ENCODE measurements around the gene FADS2. TPM values are rescaled to one million over a fixed set of nuclear protein-coding genes. Genes with fewer than 3 reads are reported as not detected.

FADS2 gene
- total and polyA plus RNA-seq, 9 of the 15 experiments (the other 6 are each of a cell fraction or from before 2014, with no cell fraction given) = 2.9 to 42.8 (median 16.2) TPM

GRCh38 chr11:61871158-61871597 lies 43.1 kb downstream of the FADS2 start:
- FAIRE-seq = peak; percentile 86
- Histone ChIP-seq H3K9me1 (ENCODE audit: control insufficient read depth, insufficient read depth, low read length) (no peaks in the 10 kb centered on the region), H4K20me1 (replicated peaks; ENCODE audit: control insufficient read depth, insufficient read depth, low read length) (no peaks in the 10 kb centered on the region), H3K36me3 (ENCODE audit: control insufficient read depth, insufficient read depth, low read length) (peaks cover 3% of the 10 kb centered on the region; the same call in 1 of the 3 replicates), H3K9ac (ENCODE audit: insufficient read depth in 1 of 2, low read depth in 2 of 2, low read length in 2 of 2) (peak overlapping the region; percentile 65 to 83; a peak in 3 of 4 replicates), H3K4me2 (ENCODE audit: insufficient read depth, low read length) (peak overlapping the region; percentile 74), H3K4me1 (replicated peaks in 1 of 2; ENCODE audit: control insufficient read depth in 2 of 2, insufficient read depth in 2 of 2, low read length in 2 of 2) (peaks cover 43 to 76% of the 10 kb centered on the region in 2 experiments), H3K27ac (ENCODE audit: extremely low read depth, low read depth, low read length) (peak overlapping the region; percentile 85), H2AFZ (ENCODE audit: low read depth, low read length) (peak overlapping the region; percentile 89), H3K9me3 (replicated peaks; ENCODE audit: control insufficient read depth, insufficient read depth, low read depth, low read length) (no peaks in the 10 kb centered on the region), H3K4me3 (no peak overlapping the region), H3K79me2 (ENCODE audit: control insufficient read depth, insufficient read depth, low read length) (0 out of 3 replicates have a peak, but pooled peaks cover 3% of the 10 kb centered on the region), H3K27me3 (ENCODE audit: control insufficient read depth in 2 of 2, insufficient read depth in 2 of 2, low read length in 2 of 2) (no peaks in the 10 kb centered on the region)
- peak; percentile 94 for ATAC-seq
- BruUV-seq (replicated peaks) = no TSS peak
- peak; percentile 88 to 93 (median 90) for DNase-seq (ENCODE audit: extremely low read depth in 1 of 4, low spot score in 3 of 4)
- intact Hi-C loops (cut with micrococcal nuclease) = loop anchor here (1.0 to 2.0 kb wide), 6 partner anchors 26 to 236 kb away; no protein-coding TSS in a partner anchor
- CTCF ChIA-PET (ENCODE audit: low intra/inter-chr PET ratio) = interaction anchor here (0.6 to 1.5 kb wide), 3 partner anchors 77 to 236 kb away, joined by 3 to 13 read pairs (median 7); no protein-coding TSS in a partner anchor
- POLR2A ChIA-PET = interaction anchor here (0.6 to 2.5 kb wide), 11 partner anchors 9 to 99 kb away, joined by 3 to 21 read pairs (median 4); partner anchors contain the start of genes BEST1, FADS1, FEN1 and TMEM258
- WGBS (ENCODE audit: insufficient coverage, low coverage, missing lambda C conversion rate) = 5% methylated on average over 24 of the region's 24 CpGs
- in situ Hi-C loops (cut with MboI) = no loop called here
- no peak for TF ChIP-seq HDAC2 (IDR thresholded peaks at IDR 0.05)
- no peak for TF ChIP-seq ZNF174 (CRISPR knock-in tag; IDR thresholded peaks at IDR 0.05)
- TF ChIP-seq FOXM1 (IDR thresholded peaks at IDR 0.05; ENCODE audit: low read depth) = no peak
- TF ChIP-seq FOXM1 (CRISPR knock-in tag; IDR thresholded peaks at IDR 0.05; ENCODE audit: low read depth) = no peak
- TF ChIP-seq ESRRB (CRISPR knock-in tag; IDR thresholded peaks at IDR 0.05; ENCODE audit: borderline replicate concordance) = no peak
- TF ChIP-seq ZBTB43 (CRISPR knock-in tag; IDR thresholded peaks at IDR 0.05) = no peak
- no peak for TF ChIP-seq SRSF1 (IDR thresholded peaks at IDR 0.05; ENCODE audit: low read depth, low read length)
- TF ChIP-seq BACH1 (tag; IDR thresholded peaks at IDR 0.05) = no peak
- TF ChIP-seq, protein P1, sequence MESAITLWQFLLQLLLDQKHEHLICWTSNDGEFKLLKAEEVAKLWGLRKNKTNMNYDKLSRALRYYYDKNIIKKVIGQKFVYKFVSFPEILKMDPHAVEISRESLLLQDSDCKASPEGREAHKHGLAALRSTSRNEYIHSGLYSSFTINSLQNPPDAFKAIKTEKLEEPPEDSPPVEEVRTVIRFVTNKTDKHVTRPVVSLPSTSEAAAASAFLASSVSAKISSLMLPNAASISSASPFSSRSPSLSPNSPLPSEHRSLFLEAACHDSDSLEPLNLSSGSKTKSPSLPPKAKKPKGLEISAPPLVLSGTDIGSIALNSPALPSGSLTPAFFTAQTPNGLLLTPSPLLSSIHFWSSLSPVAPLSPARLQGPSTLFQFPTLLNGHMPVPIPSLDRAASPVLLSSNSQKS (CRISPR knock-in tag; IDR thresholded peaks at IDR 0.05) = no peak
- no peak for TF ChIP-seq HDGF (IDR thresholded peaks at IDR 0.05)
- TF ChIP-seq WHSC1 (IDR thresholded peaks at IDR 0.05; ENCODE audit: low read length) = no peak
- TF ChIP-seq HCFC1 (IDR thresholded peaks at IDR 0.05; ENCODE audit: low read depth, low read length) = peak; percentile 45; the same call in 1 of the 2 replicates
- no peak for TF ChIP-seq CREB5 (CRISPR knock-in tag; IDR thresholded peaks at IDR 0.05)
- no peak for TF ChIP-seq ZNF444 (CRISPR knock-in tag; IDR thresholded peaks at IDR 0.05)
- TF ChIP-seq XRCC4 (IDR thresholded peaks at IDR 0.05; ENCODE audit: extremely low read depth, insufficient read depth, insufficient read length) = no peak
- TF ChIP-seq ZNF41 (CRISPR knock-in tag; conservative IDR thresholded peaks at IDR 0.05) = no peak
- no peak for TF ChIP-seq SMARCB1 (IDR thresholded peaks at IDR 0.05; ENCODE audit: insufficient read length, low read depth)
- no peak for TF ChIP-seq DNMT1 (IDR thresholded peaks at IDR 0.05)
- no peak for TF ChIP-seq LARP7 (IDR thresholded peaks at IDR 0.05)
- TF ChIP-seq, protein P2, sequence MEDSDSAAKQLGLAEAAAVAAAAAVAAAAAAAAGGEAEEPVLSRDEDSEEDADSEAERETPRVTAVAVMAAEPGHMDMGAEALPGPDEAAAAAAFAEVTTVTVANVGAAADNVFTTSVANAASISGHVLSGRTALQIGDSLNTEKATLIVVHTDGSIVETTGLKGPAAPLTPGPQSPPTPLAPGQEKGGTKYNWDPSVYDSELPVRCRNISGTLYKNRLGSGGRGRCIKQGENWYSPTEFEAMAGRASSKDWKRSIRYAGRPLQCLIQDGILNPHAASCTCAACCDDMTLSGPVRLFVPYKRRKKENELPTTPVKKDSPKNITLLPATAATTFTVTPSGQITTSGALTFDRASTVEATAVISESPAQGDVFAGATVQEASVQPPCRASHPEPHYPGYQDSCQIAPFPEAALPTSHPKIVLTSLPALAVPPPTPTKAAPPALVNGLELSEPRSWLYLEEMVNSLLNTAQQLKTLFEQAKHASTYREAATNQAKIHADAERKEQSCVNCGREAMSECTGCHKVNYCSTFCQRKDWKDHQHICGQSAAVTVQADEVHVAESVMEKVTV (CRISPR knock-in tag; IDR thresholded peaks at IDR 0.05) = peak; percentile 73
